Measurements from ENCODE around the gene EHBP1L1. TPM values are rescaled to one million over a fixed set of nuclear protein-coding genes. Genes with fewer than 3 reads are reported as not detected.

EHBP1L1 gene
- total RNA-seq, 1 experiment from 2014 or later = 27.9 TPM

- DNase-seq (ENCODE audit: low spot score) = no peak
These were observed 40.7 kb downstream of the EHBP1L1 start for GRCh38 chr11:65616575-65617001.

GRCh38 chr11:65617136-65617850, 41.4 kb downstream of the EHBP1L1 start:
- DNase-seq (ENCODE audit: low spot score) = no peak

GRCh38 chr11:65617990-65618751, 42.3 kb downstream of the EHBP1L1 start:
- DNase-seq (ENCODE audit: low spot score) = no peak

- DNase-seq (ENCODE audit: low spot score) = no peak
These were observed 42.9 kb downstream of the EHBP1L1 start for GRCh38 chr11:65618763-65619162.

GRCh38 chr11:65619281-65619928, 43.6 kb downstream of the EHBP1L1 start:
- DNase-seq (ENCODE audit: low spot score) = no peak

GRCh38 chr11:65620666-65621065, 44.8 kb downstream of the EHBP1L1 start:
- DNase-seq (ENCODE audit: low spot score) = no peak

GRCh38 chr11:65621460-65621859, 45.6 kb downstream of the EHBP1L1 start:
- DNase-seq (ENCODE audit: low spot score) = no peak

GRCh38 chr11:65622011-65622410, 46.2 kb downstream of the EHBP1L1 start:
- DNase-seq (ENCODE audit: low spot score) = no peak

- DNase-seq (ENCODE audit: low spot score) = no peak
These were observed 47.3 kb downstream of the EHBP1L1 start for GRCh38 chr11:65623177-65623576.

- DNase-seq (ENCODE audit: low spot score) = no peak
These were observed 48.2 kb downstream of the EHBP1L1 start for GRCh38 chr11:65623852-65624616.

GRCh38 chr11:65624931-65625627, 49.2 kb downstream of the EHBP1L1 start:
- no peak for DNase-seq (ENCODE audit: low spot score)

GRCh38 chr11:65625628-65626342, 49.9 kb downstream of the EHBP1L1 start:
- DNase-seq (ENCODE audit: low spot score) = no peak

GRCh38 chr11:65627202-65627601, 51.3 kb downstream of the EHBP1L1 start:
- DNase-seq (ENCODE audit: low spot score) = no peak

- DNase-seq (ENCODE audit: low spot score) = no peak
These were observed 53.7 kb downstream of the EHBP1L1 start for GRCh38 chr11:65629579-65629978.

- DNase-seq (ENCODE audit: low spot score) = no peak
These were observed 54.4 kb downstream of the EHBP1L1 start for GRCh38 chr11:65630215-65630614.

- no peak for DNase-seq (ENCODE audit: low spot score)
These were observed 57.7 kb downstream of the EHBP1L1 start for GRCh38 chr11:65633390-65634108.

- no peak for DNase-seq (ENCODE audit: low spot score)
These were observed 58.2 kb downstream of the EHBP1L1 start for GRCh38 chr11:65634109-65634436.

- no peak for DNase-seq (ENCODE audit: low spot score)
These were observed 58.6 kb downstream of the EHBP1L1 start for GRCh38 chr11:65634440-65634839.

GRCh38 chr11:65634905-65635731, 59.3 kb downstream of the EHBP1L1 start:
- no peak for DNase-seq (ENCODE audit: low spot score)
